MM.1S (cell line): Measurements from ENCODE around the gene RGSL1.

Source experiments
- DNase-seq: peaks from one replicate; pipeline ENCODE4 v3.0.0-alpha.2; 2015
- H2AFZ ChIP-seq: fragments of 300-600 bp; sonication (generic); 2 replicates; pipeline ENCODE4 v1.6.0; 2016; ENCODE audit warnings: antibody characterized with exemption, low read length
- H3F3A ChIP-seq: fragments of 300-600 bp; sonication (generic); 2 replicates; pipeline ENCODE4 v1.6.1; 2016; ENCODE audit warnings: mild to moderate bottlenecking, antibody characterized with exemption, low read length, moderate library complexity, mixed read lengths; ENCODE audit not compliant: insufficient read depth
- H3K27ac ChIP-seq: fragments of 300-600 bp; sonication (generic); 2 replicates; pipeline ENCODE4 v1.5.1; 2016; ENCODE audit warnings: mild to moderate bottlenecking, low read length
- H3K27me3 ChIP-seq: fragments of 300-600 bp; sonication (generic); replicated peaks from 2 replicates; pipeline ENCODE4 v1.6.0; 2016; ENCODE audit warnings: low read length; ENCODE audit not compliant: insufficient read depth
- H3K36me3 ChIP-seq: fragments of 300-600 bp; sonication (generic); replicated peaks from 2 replicates; pipeline ENCODE4 v1.6.1; 2016; ENCODE audit warnings: mild to moderate bottlenecking, low read length, mixed read lengths; ENCODE audit not compliant: insufficient read depth
- H3K4me1 ChIP-seq: fragments of 300-600 bp; sonication (generic); 2 replicates; pipeline ENCODE4 v1.6.1; 2016; ENCODE audit warnings: low read length, mixed read lengths
- H3K4me2 ChIP-seq: fragments of 300-600 bp; sonication (generic); 2 replicates; pipeline ENCODE4 v1.6.0; 2016; ENCODE audit warnings: low read depth, low read length
- H3K4me3 ChIP-seq: fragments of 300-600 bp; sonication (generic); 2 replicates; pipeline ENCODE4 v1.5.1; 2016; ENCODE audit warnings: low read length, mixed read lengths
- H3K79me2 ChIP-seq: fragments of 300-600 bp; sonication (generic); 2 replicates; pipeline ENCODE4 v1.6.1; 2016; ENCODE audit warnings: mixed run types, low read length, mixed read lengths
- H3K9ac ChIP-seq: fragments of 300-600 bp; sonication (generic); 2 replicates; pipeline ENCODE4 v1.6.1; 2016; ENCODE audit warnings: low read length, mixed read lengths
- H3K9me2 ChIP-seq: fragments of 300-600 bp; sonication (generic); replicated peaks from 2 replicates; pipeline ENCODE4 v1.6.1; 2016; ENCODE audit warnings: mild to moderate bottlenecking, low read length, mixed read lengths; ENCODE audit not compliant: insufficient read depth
- H3K9me3 ChIP-seq: fragments of 300-600 bp; sonication (generic); replicated peaks from 2 replicates; pipeline ENCODE4 v1.6.1; 2016; ENCODE audit warnings: mild to moderate bottlenecking, low read length, mixed read lengths; ENCODE audit not compliant: insufficient read depth
- H4K20me1 ChIP-seq: fragments of 300-600 bp; sonication (generic); 2 replicates; pipeline ENCODE4 v1.6.1; 2016; ENCODE audit warnings: mild to moderate bottlenecking, low read length, moderate library complexity, mixed read lengths; ENCODE audit not compliant: insufficient read depth
- CTCF ChIP-seq: fragments of 300-600 bp; sonication (generic); IDR thresholded peaks from 2 replicates; pipeline ENCODE4 v1.5.1; 2016; ENCODE audit warnings: antibody characterized with exemption, low read length, mixed read lengths
- EZH2 ChIP-seq: fragments of 300-600 bp; sonication (generic); optimal IDR thresholded peaks from 2 replicates; pipeline ENCODE3; 2017; ENCODE audit warnings: low read depth, mild to moderate bottlenecking, antibody characterized with exemption, low read length, mixed read lengths
- EZH2phosphoT487 ChIP-seq: fragments of 300-600 bp; sonication (generic); IDR thresholded peaks from 2 replicates; pipeline ENCODE4 v1.6.1; 2018; ENCODE audit warnings: antibody characterized with exemption, low read length

RGSL1 gene

GRCh38 chr1:182584746-182585145 is 134.8 kb downstream of the RGSL1 start:
- no peaks in the 10 kb centered on the region for H3K79me2 ChIP-seq
- H3K9me2 ChIP-seq = no peaks in the 10 kb centered on the region
- no peak overlapping the region for H3K9ac ChIP-seq
- no peak overlapping the region for H2AFZ ChIP-seq
- no peaks in the 10 kb centered on the region for H3K27me3 ChIP-seq
- H3F3A ChIP-seq = no peaks in the 10 kb centered on the region
- peaks cover 5% of the 10 kb centered on the region; the same call in 1 of the 2 replicates for H3K4me1 ChIP-seq
- no peak overlapping the region for H3K4me3 ChIP-seq
- no peak overlapping the region for H3K4me2 ChIP-seq
- no peaks in the 10 kb centered on the region for H4K20me1 ChIP-seq
- no peaks in the 10 kb centered on the region for H3K9me3 ChIP-seq
- TF ChIP-seq CTCF (no peak), EZH2phosphoT487 (no peak), EZH2 (no peak)
- 0 out of 2 replicates have a peak, but pooled peaks cover 3% of the 10 kb centered on the region for H3K36me3 ChIP-seq
- no peak for DNase-seq
- no peak overlapping the region for H3K27ac ChIP-seq

GRCh38 chr1:182586380-182586779 is 136.4 kb downstream of the RGSL1 start:
- Histone ChIP-seq H3K9ac (no peak overlapping the region), H3K36me3 (no peaks in the 10 kb centered on the region), H4K20me1 (no peaks in the 10 kb centered on the region), H2AFZ (no peak overlapping the region), H3K79me2 (no peaks in the 10 kb centered on the region), H3F3A (no peaks in the 10 kb centered on the region), H3K9me3 (no peaks in the 10 kb centered on the region), H3K4me2 (no peak overlapping the region), H3K27ac (no peak overlapping the region), H3K9me2 (no peaks in the 10 kb centered on the region), H3K27me3 (no peaks in the 10 kb centered on the region), H3K4me3 (no peak overlapping the region), H3K4me1 (peaks cover 5% of the 10 kb centered on the region; the same call in 1 of the 2 replicates)
- TF ChIP-seq EZH2phosphoT487 (no peak), CTCF (no peak), EZH2 (no peak)
- DNase-seq = no peak

GRCh38 chr1:182587093-182587492 is 137.1 kb downstream of the RGSL1 start:
- no peaks in the 10 kb centered on the region for H3F3A ChIP-seq
- H3K9me2 ChIP-seq = no peaks in the 10 kb centered on the region
- H3K27ac ChIP-seq = no peak overlapping the region
- H3K4me1 ChIP-seq = peaks cover 5% of the 10 kb centered on the region; the same call in 1 of the 2 replicates
- DNase-seq = no peak
- no peak overlapping the region for H2AFZ ChIP-seq
- no peak for TF ChIP-seq EZH2
- TF ChIP-seq EZH2phosphoT487 = no peak
- TF ChIP-seq CTCF = no peak
- H3K9ac ChIP-seq = no peak overlapping the region
- no peak overlapping the region for H3K4me2 ChIP-seq
- H3K36me3 ChIP-seq = no peaks in the 10 kb centered on the region
- no peaks in the 10 kb centered on the region for H3K79me2 ChIP-seq
- no peak overlapping the region for H3K4me3 ChIP-seq
- H4K20me1 ChIP-seq = no peaks in the 10 kb centered on the region
- H3K27me3 ChIP-seq = no peaks in the 10 kb centered on the region
- H3K9me3 ChIP-seq = no peaks in the 10 kb centered on the region
